ENCODE results near the gene PTGDR2.

The PTGDR2 gene

GRCh38 chr11:60858731-60859464, 3.1 kb upstream of the PTGDR2 start:
- no peak for DNase-seq

- DNase-seq = no peak
Measured at GRCh38 chr11:60858236-60858635, 2.5 kb upstream of the PTGDR2 start.

GRCh38 chr11:60857378-60858232, 1.9 kb upstream of the PTGDR2 start:
- DNase-seq = no peak

GRCh38 chr11:60854847-60855725, 664 bp downstream of the PTGDR2 start:
- DNase-seq = no peak

GRCh38 chr11:60854140-60854846, 1.5 kb downstream of the PTGDR2 start:
- no peak for DNase-seq

GRCh38 chr11:60852982-60853950, 2.5 kb downstream of the PTGDR2 start:
- no peak for DNase-seq

GRCh38 chr11:60852117-60852981, 3.4 kb downstream of the PTGDR2 start:
- no peak for DNase-seq

GRCh38 chr11:60851327-60852104, 4.2 kb downstream of the PTGDR2 start:
- no peak for DNase-seq

- DNase-seq = no peak
Measured at GRCh38 chr11:60849641-60850520, 5.9 kb downstream of the PTGDR2 start.

- no peak for DNase-seq
Measured at GRCh38 chr11:60848714-60849151, 7.0 kb downstream of the PTGDR2 start.

GRCh38 chr11:60847896-60848295, 7.9 kb downstream of the PTGDR2 start:
- DNase-seq = no peak

GRCh38 chr11:60847281-60847680, 8.5 kb downstream of the PTGDR2 start:
- DNase-seq = no peak

- DNase-seq = no peak
Measured at GRCh38 chr11:60845338-60845737, 10.4 kb downstream of the PTGDR2 start.

GRCh38 chr11:60844870-60845221, 10.9 kb downstream of the PTGDR2 start:
- DNase-seq = no peak

GRCh38 chr11:60844045-60844869, 11.5 kb downstream of the PTGDR2 start:
- DNase-seq = no peak

GRCh38 chr11:60842668-60843600, 12.8 kb downstream of the PTGDR2 start:
- DNase-seq = no peak
